Heart right ventricle (tissue), 16 donors: ENCODE data around the gene RRP1. TPM values are rescaled to one million over a fixed set of nuclear protein-coding genes. Genes with fewer than 3 reads are reported as not detected.

Source experiments
- ATAC-seq, 8 donors: fragments of 200-7000 bp; cut with Tn5 transposase; one replicate each; pipeline ENCODE4 v1.9.1; 2020; ENCODE audit warnings: mild to moderate bottlenecking in 8 of 8, moderate library complexity in 8 of 8, moderate number of reproducible peaks in 1 of 8
- DNase-seq, 2 donors: peaks; one replicate each; pipeline ENCODE4 v3.0.0-alpha.2; 2020
- H3K27ac ChIP-seq, 10 donors: fragments of 200-600 bp; sonication (generic) in 2 of 10; one replicate each; pipeline versions ENCODE4 v1.5.0 to v1.8.0; 2020 to 2022; ENCODE audit warnings: mild to moderate bottlenecking in 3 of 10
- H3K27me3 ChIP-seq, 7 donors: fragments of 200-600 bp; one replicate each; pipeline ENCODE4 v1.8.0; 2021 to 2022; ENCODE audit warnings: mild to moderate bottlenecking in 2 of 7
- H3K36me3 ChIP-seq, 9 donors: fragments of 200-600 bp; sonication (generic) in 1 of 9; one replicate each; pipeline versions ENCODE4 v1.5.0 to v1.8.0; 2020 to 2022; ENCODE audit warnings: mild to moderate bottlenecking in 2 of 9
- H3K4me1 ChIP-seq, 9 donors: fragments of 200-600 bp; sonication (generic) in 1 of 9; one replicate each; pipeline versions ENCODE4 v1.5.0 to v1.8.0; 2020 to 2022; ENCODE audit warnings: mild to moderate bottlenecking in 4 of 9
- H3K4me3 ChIP-seq, 10 donors: fragments of 200-600 bp; sonication (generic) in 2 of 10; one replicate each; pipeline versions ENCODE4 v1.5.0 to v1.8.0; 2020 to 2022; ENCODE audit warnings: mild to moderate bottlenecking in 7 of 10, moderate library complexity in 2 of 10
- H3K9me3 ChIP-seq, 11 donors: fragments of 200-600 bp in 10 of 11; sonication (generic) in 2 of 11; one replicate each; pipeline versions ENCODE4 v1.5.0 to v1.8.0; 2013 to 2022; ENCODE audit warnings: mild to moderate bottlenecking in 2 of 11, control low read depth in 1 of 11, moderate library complexity in 1 of 11
- CTCF ChIP-seq, 9 donors: fragments of 200-600 bp; sonication (generic) in 2 of 9; IDR thresholded peaks; one replicate each; pipeline versions ENCODE4 v1.5.0 to v1.8.0; 2021 to 2022; ENCODE audit warnings: antibody characterized with exemption in 9 of 9, mild to moderate bottlenecking in 5 of 9, moderate library complexity in 1 of 9
- WGBS, 2 donors: extraction: QIAGEN DNeasy Blood & Tissue Kit; methylation state at CpG; one replicate each; pipeline ENCODE4 v1.1.7; 2013; ENCODE audit warnings: inconsistent platforms in 1 of 2; 5-methylcytosine and 5-hydroxymethylcytosine counted together
- intact Hi-C, 10 donors: fragments of 100-400 bp; cut with DNase I; formaldehyde crosslinking; loops; one replicate each; pipeline versions ENCODE4 v1.11.1 to v1.14.2; 2022
- polyA plus RNA-seq, 2 donors: library from polyadenylated mRNA; stranded (reverse); fragments of 200-250 nt; gene quantifications; one replicate each; pipeline ENCODE4 v1.2.3, GENCODE V29; 2013
- total RNA-seq, 10 donors: library from RNA; stranded (reverse); fragmentation: NEBNext Ultra II Directional in 3 of 10; extraction: Animal tissue kit (Norgen Biotek cat#: 25700) in 3 of 10; gene quantifications; one replicate each; pipeline versions ENCODE4 v1.2.1 to v1.2.4, GENCODE V29; 2021 to 2023
- donor health status: Arrhythmogenic right ventricular cardiomyopathy.
- donor health status: ischemic (EF 13 %, LVEDD 7.1; RV severe dilation, severe dysfunction).
- donor health status: healthy with polysubstance abuse.
- donor health status: DM: no; HTN: yes; CAD: no.
- donor health status: DM: no; HTN: no; CAD: no.
- donor health status: ischemic (EF 25% LVEDD 6.9; RV normal size, moderate dysfunction).
- donor health status: ischemic (EF 25% LVEDD 5.7; RV mildly dilated, moderate dysfunction).
- donor health status: healthy.
- donor health status: DM: yes; HTN: yes; CAD: no.
- donor health status: Ischemic cardiomyopathy.
- donor health status: ischemic (EF 35%, LVEDD 5.7; RV mildly dilated, moderate dysfunction).
- donor health status: nonischemic (EF 11% LVEDD 7.7; RV severe dilation, severe dysfunction).
- donor health status: DM: yes; HTN: yes; CAD: no.
- donor health status: PGD.
- donor health status: ischemic (EF 29% LVEDD 5.4; RV normal size, mild dysfunction).
- donor health status: nonischemic (EF 23%, LVEDD 6.1; RV moderate dilation, normal function).

RRP1 gene
- total and polyA plus RNA-seq, 12 donors: 6.3 to 13.9 (median 9.3) TPM

GRCh38 chr21:43849532-43850299, 60.3 kb downstream of the RRP1 start:
- peaks cover 0 to 7% (median 0%) of the 10 kb centered on the region in 9 donors for H3K4me1 ChIP-seq
- no peak for DNase-seq

GRCh38 chr21:43850728-43851295, 61.4 kb downstream of the RRP1 start:
- ATAC-seq: no peak
- Histone ChIP-seq H3K27me3 (no peaks in the 10 kb centered on the region), H3K9me3 (peaks cover 0 to 6% (median 0%) of the 10 kb centered on the region in 11 donors), H3K27ac (no peak overlapping the region), H3K4me1 (peaks cover 0 to 17% (median 0%) of the 10 kb centered on the region in 9 donors), H3K4me3 (no peak overlapping the region), H3K36me3 (no peaks in the 10 kb centered on the region)
- no peak for DNase-seq
- no peak for TF ChIP-seq CTCF (IDR thresholded peaks at IDR 0.05)
- intact Hi-C loops: no loop called here
- 80 to 82% methylated on average over 8 of the region's 8 CpGs for WGBS, 2 donors

More at GRCh38 chr21:43849532-43850299, 60.3 kb downstream of the RRP1 start:
- Histone ChIP-seq H3K27ac (no peak overlapping the region), H3K27me3 (no peaks in the 10 kb centered on the region), H3K36me3 (no peaks in the 10 kb centered on the region), H3K9me3 (peaks cover 0 to 6% (median 0%) of the 10 kb centered on the region in 11 donors), H3K4me3 (no peak overlapping the region)
- 60 to 64% methylated on average over 13 of the region's 13 CpGs for WGBS, 2 donors
- peak in 3 of 8 donors; percentile 18 to 65 (median 37) for ATAC-seq
- TF ChIP-seq CTCF (IDR thresholded peaks at IDR 0.05): no peak
- intact Hi-C loops: no loop called here

- TF ChIP-seq CTCF (IDR thresholded peaks at IDR 0.05): no peak
- peaks cover 0 to 19% (median 0%) of the 10 kb centered on the region in 9 donors for H3K4me1 ChIP-seq
- no peaks in the 10 kb centered on the region for H3K36me3 ChIP-seq
- H3K4me3 ChIP-seq: no peak overlapping the region
- ATAC-seq (no peak), DNase-seq (no peak)
- H3K27ac ChIP-seq: no peak overlapping the region
- WGBS, 2 donors: 78 to 85% methylated on average over 12 of the region's 12 CpGs
- intact Hi-C loops: no loop called here
- no peaks in the 10 kb centered on the region for H3K27me3 ChIP-seq
- H3K9me3 ChIP-seq: peaks cover 0 to 6% (median 0%) of the 10 kb centered on the region in 11 donors
Observed at GRCh38 chr21:43851593-43851992, 62.2 kb downstream of the RRP1 start.

- ATAC-seq (no peak), DNase-seq (no peak)
- no peaks in the 10 kb centered on the region for H3K36me3 ChIP-seq
- H3K9me3 ChIP-seq: peaks cover 0 to 6% (median 0%) of the 10 kb centered on the region in 11 donors
- H3K4me1 ChIP-seq: peaks cover 0 to 19% (median 0%) of the 10 kb centered on the region in 9 donors
- 85 to 88% methylated on average over 34 of the region's 34 CpGs for WGBS, 2 donors
- H3K27ac ChIP-seq: no peak overlapping the region
- no peak for TF ChIP-seq CTCF (IDR thresholded peaks at IDR 0.05)
- intact Hi-C loops: no loop called here
- no peaks in the 10 kb centered on the region for H3K27me3 ChIP-seq
- H3K4me3 ChIP-seq: no peak overlapping the region
Observed at GRCh38 chr21:43853851-43854772, 64.7 kb downstream of the RRP1 start.
